ENCODE measurements around the gene LDAF1.

Gene LDAF1

GRCh38 chr16:21179126-21179982 lies 20.9 kb downstream of the LDAF1 start:
- no peak overlapping the region for H3K27ac ChIP-seq
- TF ChIP-seq CTCF (conservative IDR thresholded peaks at IDR 0.05): no peak

DNA sequence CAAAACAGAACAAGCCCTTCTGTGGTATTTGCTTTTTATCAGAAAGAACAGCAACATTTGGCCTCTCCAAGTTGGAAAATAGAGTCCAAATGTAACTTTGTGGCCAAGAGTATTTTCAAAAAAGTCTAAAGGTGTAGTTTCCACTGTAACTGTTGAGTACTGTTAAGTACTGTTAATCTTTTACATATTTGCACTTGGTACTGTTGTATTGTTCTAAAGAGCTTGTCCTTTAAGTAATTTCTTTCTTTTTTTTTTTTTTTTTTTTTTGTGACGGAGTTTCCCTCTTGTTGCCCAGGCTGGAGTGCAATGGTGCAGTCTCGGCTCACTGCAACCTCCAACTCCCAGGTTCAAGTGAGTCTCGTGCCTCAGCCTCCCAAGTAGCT lies 21.5 kb downstream of the LDAF1 start:
- TF ChIP-seq CTCF (conservative IDR thresholded peaks at IDR 0.05): no peak

DNA sequence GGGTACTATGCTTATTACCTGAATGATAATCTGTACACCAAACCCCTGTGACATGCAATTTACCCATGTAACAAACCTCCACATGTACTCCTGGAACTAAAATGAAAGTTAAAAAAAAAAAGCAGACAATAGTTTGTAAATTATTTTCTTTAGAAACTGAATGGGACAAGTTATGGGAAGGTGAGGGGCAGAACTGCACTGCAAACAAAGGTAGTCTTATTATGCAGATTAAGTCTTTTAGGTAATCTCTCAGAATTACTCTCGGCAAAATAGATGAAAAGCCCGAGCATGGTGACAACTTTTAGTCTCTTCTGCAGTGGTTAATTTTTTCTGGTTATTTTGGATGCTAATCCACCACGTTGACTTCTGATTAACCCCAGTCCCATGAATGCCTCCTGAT lies 25.5 kb downstream of the LDAF1 start:
- H3K27ac ChIP-seq: no peak overlapping the region
- no peak for TF ChIP-seq CTCF (conservative IDR thresholded peaks at IDR 0.05)

More for the DNA sequence above, 21.5 kb downstream of the LDAF1 start:
- no peak overlapping the region for H3K27ac ChIP-seq

GRCh38 chr16:21184834-21185233 lies 26.4 kb downstream of the LDAF1 start:
- TF ChIP-seq CTCF (conservative IDR thresholded peaks at IDR 0.05): no peak

GRCh38 chr16:21185659-21186325 lies 27.3 kb downstream of the LDAF1 start:
- no peak overlapping the region for H3K27ac ChIP-seq
- TF ChIP-seq CTCF (conservative IDR thresholded peaks at IDR 0.05): no peak

More at GRCh38 chr16:21184834-21185233, 26.4 kb downstream of the LDAF1 start:
- H3K27ac ChIP-seq: no peak overlapping the region

DNA sequence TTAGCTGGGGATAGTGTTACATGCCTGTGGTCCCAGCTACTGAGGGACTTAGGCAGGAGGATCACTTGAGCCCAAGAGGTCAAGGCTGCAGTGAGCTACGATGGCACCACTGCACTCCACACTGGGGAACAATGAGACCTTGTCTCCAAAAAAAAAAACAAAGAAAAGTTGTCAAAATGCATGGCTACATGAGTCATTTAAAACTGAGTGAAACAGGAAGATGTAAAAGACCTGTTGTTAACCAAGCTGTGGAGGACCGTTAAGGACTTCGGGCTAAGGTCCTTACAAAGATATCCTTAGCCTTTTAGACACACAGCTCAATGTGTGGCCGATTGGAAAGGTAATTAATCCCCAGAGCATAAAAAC lies 27.8 kb downstream of the LDAF1 start:
- TF ChIP-seq CTCF (conservative IDR thresholded peaks at IDR 0.05): no peak
- H3K27ac ChIP-seq: no peak overlapping the region

DNA sequence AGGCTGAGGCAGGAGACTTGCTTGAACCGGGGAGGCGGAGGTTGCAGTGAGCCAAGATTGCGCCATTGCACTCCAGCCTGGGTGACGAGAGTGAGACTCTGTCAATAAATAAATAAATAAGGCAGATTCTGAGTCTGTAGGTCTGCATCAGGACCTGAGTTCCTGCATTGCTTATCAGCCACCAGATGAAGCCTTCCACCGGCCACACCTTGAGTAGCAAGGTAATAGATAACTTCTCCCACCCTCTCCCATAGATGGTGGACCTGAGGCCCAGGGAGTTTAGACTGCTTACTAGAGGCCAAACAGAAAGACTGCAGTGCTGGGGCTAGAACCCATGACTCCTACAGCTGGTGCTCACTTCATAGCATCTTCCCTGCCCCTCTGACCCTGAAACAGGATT lies 30.8 kb downstream of the LDAF1 start:
- H3K27ac ChIP-seq: no peak overlapping the region
- TF ChIP-seq CTCF (conservative IDR thresholded peaks at IDR 0.05): no peak
